Measurements from ENCODE around the gene PHB1. TPM values are rescaled to one million over a fixed set of nuclear protein-coding genes. Genes with fewer than 3 reads are reported as not detected.
A peak's percentile ranks its signal among the peaks of the same experiment; 100 is the strongest.
"Not testable (repeated sequence)": the region's sequence is repeated elsewhere in the genome, so short reads cannot be mapped to it uniquely, and the experiment has no call there.

The PHB1 gene
- total RNA-seq, 1 donor from 2014 or later, result 172 TPM

DNA sequence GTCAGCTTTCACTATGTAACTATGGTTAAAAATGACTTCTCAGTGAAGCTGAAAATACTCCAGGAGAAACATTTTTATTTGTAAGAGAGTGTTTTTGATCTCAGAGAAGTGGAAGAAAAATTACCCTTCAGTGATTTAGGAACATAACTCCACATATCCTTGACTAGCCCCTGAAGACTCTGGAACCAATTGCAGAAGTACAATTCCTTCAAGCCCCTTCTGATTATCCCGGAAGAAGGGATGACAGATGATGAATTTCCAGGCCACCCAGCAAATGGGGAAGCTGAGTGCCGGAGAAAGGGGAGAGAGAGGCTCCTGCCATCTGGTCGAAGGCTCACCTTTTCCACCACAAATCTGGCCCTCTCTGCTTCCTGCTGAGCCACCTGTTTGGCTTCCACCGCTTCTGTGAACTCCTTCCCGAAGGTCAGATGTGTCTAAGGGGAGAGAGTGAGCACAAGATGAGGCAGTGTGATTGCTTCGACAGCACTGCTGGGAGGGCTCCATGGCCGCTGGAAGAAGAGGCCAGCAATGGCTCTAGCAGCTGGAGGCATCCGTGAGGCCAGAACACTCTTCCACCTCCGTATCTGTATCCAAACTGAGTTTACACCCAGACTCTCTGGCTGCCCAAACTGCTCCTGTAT, 8.1 kb downstream of the PHB1 start:
- DNase-seq (ENCODE audit: low spot score), result peak; percentile 39

DNA sequence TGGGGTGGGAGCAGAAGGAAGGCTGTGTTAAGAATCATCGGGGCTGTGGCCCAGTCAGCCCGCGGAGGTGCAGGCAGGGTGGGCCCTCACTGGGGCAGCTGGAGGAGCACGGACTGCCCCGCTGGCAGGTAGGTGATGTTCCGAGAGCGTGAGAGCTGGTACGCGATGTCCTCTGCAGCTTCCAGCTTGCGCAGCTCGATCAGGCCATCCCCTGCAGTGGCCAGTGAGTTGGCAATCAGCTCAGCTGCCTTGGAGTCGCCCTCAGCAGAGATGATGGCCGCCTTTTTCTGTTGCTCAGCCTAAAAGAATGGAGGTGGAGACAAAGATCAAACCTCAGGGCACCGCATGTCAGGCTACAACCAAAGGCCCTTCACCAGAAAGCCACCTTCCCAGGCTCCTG, 9.8 kb downstream of the PHB1 start:
- no peak for DNase-seq (ENCODE audit: low spot score)

DNA sequence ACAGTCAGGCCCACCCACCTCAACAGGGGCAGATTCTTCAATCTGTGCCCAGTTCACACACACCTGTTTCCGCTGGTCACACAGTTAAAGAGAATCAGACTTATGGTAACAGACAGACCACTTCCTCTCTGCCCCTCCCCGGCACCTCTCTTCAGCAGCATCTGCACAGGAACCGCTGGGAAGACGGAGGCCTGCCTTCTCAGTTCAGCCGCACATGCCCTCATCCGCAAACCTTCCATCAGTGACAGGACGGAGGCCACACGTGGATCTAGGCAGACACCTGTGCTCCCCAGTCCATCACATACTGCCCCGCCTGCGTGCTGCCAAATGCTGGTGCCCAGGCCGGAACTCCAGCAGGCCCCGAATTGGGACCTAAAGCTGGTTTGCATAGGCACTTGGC, 10.3 kb downstream of the PHB1 start:
- no peak for DNase-seq (ENCODE audit: low spot score)

DNA sequence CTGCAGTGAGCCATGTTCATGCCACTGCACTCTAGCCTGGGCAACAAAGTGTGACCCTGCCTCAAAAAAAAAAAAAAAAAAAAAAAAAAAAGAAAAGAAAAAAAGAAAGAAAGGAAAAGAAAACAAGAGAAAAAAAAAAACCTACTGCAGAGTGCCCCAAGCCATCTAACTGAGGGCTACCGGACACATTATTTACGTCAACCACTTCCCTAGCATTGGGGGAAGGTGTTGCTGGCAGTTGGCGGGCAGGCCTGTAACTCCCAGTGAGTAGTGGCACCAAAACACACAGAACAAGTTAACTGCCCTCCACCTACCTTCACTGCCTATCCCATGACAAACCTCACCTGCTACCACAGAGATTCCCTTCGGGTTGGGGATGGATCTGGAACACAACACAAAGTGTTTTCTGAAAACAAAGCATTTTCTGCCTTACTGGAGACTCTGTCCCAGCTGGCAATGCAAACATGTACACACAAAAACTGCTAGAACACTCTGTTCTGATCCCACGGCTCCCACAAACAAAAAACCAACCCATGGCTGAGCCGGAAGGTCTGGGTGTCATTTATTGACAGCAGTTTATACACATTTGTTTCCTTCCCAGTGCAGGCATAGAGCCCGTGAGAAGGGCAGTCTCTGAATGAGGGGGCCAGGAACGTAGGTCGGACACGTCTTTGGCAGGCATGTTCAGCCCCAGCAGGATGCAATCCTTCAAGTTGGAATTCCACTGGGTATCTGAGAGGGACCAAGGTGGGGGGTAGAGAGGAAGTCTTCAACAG, 11.0 kb downstream of the PHB1 start:
- no peak for DNase-seq (ENCODE audit: low spot score)

DNA sequence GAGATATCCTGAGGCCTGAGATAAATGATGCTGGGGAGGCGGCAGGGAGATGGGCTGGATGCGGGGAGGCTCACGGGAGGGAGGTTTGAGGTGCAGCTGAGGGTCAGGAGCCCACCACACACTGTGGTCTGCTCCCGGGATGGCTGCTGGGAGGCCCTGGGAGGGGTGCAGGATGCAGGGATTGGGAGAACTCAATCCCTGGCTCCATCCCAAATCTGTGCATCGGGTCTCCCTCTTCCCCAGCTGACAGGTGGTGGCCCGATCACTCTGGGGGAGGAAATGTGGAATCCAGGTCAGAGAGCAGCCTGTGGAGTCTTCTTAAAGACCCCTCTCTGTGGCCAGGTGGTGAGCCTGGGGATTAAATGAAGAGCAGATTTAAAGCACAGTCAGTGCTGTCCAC, 12.0 kb downstream of the PHB1 start:
- no peak for DNase-seq (ENCODE audit: low spot score)

DNA sequence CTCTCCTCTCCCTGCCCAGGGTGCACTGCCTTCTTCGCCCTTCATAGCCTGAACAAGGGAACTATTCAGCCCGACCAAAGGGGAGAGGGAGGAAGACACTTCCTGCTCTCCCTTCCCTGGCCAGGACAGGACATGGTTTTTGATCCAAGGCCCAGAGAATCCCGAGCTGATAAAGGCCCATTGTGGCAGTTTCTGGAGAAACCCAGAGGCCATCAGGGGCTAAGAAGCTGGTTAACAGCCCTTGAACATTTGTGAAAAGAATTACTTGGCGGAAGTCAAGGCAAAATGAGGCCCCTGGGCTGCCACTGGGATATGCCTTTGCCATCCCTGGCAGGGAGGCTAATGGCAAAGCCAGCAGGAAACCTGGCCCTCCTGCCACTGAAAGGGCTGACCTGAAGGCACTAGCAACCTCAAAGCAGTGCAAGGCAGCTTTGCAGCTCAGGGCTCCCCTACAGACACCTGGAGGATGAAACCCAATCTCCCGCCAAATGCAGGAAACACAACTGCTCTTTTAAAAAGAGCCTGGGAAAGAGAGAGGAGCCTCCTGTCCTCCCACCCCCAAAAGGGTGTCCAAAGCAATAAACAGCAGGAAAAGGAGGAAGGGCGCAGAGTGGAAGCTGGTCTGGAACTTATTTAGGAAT, 12.6 kb downstream of the PHB1 start:
- no peak for DNase-seq (ENCODE audit: low spot score)

DNA sequence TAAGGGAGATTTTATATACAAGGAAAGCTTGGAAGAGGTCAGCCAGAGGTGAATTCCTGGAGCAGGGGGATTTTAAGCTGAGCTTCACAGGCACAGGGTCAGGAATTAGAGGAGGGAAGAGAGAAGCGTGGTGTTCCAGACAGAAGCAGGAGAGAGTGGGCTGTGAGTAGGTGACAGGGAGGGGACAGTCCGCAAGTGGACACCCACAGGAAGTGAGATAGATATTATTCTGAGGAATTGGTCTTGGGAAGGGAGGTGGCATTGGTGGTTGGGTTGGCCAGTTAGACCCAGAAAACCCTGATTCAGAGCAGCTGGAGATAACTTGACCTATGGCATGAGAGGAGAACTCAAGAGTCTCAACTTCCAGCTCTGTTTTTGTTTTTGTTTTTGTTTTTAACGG, 14.7 kb downstream of the PHB1 start:
- DNase-seq (ENCODE audit: low spot score), result no peak

DNA sequence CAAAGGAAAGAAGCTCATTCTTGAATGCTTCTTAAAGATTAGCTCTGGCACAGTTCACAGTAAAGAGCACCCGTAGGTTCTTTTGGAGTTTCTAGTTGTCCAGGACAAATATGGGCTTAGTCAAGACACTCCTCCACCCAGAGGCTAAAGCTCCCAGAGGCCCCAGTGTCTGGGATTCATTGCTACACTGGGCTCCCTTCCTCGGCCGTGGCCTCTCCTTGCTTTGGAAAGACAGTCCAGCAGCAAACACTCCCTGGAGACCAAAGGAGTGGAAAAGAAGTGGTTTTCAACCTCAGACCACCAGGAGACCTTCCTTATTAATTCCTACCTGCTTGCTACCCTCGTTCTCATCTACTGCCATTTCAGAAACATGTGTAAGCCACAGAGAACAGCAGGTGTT, 17.1 kb downstream of the PHB1 start:
- DNase-seq (ENCODE audit: low spot score), result no peak

DNA sequence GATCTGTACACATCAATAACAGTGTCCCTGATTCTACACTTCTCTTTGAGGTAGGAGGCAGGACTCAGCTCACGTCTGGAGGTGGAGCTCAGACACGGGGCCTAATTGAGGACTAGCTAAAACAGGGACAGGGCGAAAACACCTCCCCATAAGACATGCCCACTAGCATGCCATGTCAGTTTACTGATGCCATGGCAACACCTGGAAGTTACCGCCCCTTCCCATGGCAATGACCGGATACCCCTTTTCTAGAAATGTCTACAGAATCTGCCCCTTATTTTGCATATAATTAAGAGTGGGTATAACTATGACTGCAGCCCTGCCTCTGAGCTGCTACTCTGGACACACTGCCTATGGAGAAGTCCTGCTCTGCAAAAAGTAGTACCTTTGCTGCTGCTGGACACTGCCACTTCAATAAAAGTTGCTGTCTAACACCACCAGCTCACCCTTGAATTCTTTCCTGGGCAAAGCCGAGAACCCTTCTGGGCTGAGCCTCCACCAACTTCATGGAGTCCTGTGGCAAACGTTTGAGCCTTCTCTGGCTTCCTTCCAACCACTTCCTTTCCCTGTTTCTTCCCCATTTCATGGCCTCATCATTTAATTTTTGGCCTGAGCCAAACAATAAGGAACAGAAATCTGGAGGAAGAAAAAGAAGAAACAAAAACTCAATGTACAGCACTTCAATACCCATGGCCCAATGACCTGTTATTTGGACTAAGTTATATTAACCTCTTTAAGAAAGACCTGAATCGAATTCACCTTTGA, 21.0 kb downstream of the PHB1 start:
- no peak for DNase-seq (ENCODE audit: low spot score)

DNA sequence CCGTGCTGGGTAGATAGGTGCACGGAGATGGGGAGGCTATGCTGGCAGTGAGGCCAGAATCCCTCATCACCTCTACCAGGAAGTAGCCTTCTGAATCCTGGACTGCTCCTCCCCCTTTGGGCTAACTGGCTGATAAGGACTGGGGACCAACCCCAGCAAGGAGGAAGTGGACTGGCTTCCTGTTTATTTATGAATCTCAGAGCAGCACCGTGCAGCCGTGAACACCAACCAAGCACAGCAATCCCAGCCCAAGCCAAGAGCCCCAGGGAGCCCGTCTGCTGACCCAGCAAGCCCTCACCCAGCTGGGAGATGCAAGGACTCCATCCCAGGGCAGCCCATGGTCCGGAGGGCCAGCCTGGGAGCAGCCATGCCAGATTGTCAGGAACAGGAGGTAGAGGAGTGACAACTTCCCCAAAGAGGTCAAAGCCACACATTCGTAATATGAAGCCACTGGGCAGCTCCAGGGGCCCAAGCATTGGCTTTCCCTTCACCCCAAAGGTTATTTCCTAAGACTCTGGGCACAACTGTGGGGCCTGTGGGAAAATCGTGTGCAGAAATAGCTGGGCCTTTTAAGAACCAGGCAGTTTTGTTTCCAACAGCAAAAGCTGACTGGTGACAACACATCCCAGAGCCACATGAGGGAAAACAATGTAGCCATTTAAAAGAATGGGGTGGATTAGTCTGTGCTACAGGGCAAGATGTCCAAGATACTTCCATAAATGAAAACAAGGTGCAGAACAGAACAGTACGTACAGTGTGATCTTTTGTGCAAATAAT, 23.9 kb downstream of the PHB1 start:
- peak; percentile 62 for DNase-seq (ENCODE audit: low spot score)

DNA sequence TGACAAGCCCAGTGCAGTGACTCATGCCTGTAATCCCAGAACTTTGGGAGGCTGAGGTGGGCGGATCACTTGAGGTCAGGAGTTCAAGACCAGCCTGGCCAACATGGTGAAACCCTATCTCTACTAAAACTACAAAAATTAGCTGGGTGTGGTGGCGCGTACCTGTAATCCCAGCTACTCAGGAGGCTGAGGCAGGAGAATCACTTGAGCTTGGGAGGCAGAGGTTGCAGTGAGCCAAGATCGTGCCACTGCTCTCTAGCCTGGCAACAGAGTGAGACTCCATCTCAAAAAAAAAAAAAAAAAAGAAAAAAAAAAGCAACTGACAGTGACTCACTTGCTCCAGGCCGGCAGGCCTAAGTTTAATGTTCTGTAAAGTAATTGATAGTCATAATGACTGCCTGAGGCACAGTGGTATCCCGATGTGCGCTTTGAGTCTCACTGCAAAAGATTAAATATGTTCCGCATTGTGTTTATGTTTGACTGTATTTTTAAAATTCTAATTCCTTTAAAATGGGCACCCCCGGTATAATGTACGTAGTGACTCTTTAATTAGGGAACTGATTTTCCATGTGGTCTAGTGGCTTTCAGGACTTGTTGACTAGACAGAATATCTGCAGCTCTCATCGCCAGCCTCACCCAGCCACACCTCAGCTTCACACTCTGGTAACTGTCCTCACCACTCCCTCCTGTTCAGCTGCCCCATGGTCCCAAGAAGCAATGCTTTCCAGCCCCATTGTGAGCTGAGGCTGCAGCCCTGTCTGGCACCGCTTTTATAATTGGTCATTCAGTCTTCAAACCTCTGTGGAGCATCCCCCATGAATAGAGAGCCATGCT, 25.0 kb downstream of the PHB1 start:
- DNase-seq (ENCODE audit: low spot score), result not testable (repeated sequence)

DNA sequence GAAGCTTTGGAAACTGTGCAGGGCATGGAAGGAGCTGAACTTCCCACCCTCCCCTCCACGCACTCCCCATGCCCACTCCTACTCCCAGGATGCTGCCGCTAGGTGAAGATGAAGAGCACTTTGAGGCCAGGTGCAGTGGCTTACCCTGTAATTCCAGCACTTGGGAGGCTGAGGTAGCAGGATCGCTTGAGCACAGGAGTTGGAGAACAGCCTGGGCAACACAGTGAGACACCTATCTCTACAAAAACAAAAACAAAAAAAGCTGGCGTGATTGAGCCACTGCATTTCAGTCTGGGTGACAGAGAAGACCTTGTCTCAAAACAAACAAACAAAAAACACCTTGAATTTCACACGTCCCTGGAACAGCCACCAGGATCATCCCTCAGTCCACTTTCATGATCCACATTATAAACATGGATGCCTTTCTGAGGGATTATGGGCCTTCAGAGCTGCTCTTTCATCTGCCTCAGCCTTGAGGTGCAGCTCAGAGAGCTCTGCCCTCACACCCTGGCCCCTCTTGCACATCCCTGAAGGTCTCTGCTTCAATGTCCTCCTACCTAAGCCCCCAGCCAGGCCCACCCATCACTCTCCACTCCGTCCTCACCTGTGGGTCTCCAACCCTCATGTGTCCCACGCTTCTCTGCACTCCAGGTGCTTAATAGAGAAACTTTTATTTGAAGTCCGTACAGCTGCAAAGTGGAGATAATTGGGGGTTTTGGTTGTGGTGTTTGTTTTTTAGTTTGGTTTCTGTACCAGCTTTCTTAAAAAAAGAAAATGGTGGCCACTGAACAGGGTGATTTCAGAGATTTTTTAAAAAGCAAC, 25.8 kb downstream of the PHB1 start:
- DNase-seq (ENCODE audit: low spot score), result no peak

DNA sequence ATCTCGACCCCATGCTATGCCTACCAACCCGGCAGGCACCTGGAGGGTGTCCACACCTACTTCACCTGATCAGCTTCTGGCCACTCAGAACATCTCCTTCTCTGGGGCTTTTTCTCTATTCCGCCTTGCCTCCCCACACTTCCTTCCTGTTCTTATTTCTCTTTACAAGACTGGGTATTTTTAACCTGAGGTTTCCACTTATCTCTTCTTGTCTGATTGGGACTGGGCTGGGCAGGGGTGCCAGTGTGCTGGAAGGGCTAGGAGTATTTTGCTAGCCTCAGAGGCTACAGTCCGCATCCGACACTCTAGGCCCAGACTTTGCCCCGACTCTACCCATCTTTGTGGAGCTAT, 26.4 kb downstream of the PHB1 start:
- no peak for DNase-seq (ENCODE audit: low spot score)

DNA sequence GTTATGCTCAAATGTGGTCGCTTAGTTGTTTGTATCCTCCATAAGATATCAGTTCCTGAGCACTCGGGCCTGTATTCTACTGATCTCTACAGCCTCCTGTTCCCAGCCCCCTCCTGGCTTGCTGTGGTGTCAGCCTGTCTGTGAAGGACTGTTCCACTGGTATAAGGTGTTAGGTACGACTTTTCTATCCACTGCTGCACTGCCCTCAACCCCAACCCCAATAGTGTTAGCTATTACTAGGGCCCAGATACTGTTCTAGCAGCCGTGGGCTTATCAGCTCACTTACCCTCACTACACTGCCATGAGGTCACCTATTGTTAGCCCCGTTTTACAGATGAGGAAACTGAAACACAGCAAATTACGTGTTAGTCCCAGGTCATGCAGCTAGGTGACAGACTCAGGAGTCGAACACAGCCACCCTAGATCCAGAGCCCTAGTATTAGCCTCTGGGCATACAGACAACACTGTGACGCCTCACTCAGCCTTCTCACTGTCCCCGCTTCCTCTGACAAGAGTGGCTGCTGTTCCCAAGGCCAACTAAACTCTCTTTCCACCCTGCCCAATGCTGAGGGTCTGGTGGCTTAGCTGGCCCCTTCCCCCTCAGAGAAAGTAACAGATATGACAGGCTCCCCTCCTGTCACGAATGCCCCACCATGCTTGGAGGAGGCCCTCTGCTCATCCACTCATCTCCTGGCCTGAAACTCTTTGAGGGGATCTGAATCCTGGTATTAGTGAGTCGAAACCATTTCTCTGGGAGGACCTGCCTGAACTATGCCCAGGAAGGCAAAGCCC, 27.0 kb downstream of the PHB1 start:
- DNase-seq (ENCODE audit: low spot score), result no peak

DNA sequence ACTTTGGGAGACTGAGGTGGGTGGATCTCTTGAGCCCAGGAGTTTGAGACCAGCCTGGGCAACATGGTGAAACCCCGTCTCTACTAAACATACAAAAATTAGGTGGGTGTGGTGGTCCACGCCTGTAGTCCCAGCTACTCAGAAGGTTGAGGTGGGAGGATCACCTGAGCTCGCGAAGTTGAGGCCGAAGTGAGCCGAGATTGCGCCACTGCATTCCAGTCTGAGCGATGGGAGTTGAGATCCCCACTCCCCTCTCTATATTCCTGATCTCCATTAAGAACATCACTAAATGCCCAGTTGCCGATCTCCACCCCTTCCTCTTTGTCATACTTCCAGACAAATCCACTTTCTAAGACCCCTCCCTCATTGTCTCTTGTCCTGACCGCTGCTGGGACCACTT, 28.3 kb downstream of the PHB1 start:
- no peak for DNase-seq (ENCODE audit: low spot score)

DNA sequence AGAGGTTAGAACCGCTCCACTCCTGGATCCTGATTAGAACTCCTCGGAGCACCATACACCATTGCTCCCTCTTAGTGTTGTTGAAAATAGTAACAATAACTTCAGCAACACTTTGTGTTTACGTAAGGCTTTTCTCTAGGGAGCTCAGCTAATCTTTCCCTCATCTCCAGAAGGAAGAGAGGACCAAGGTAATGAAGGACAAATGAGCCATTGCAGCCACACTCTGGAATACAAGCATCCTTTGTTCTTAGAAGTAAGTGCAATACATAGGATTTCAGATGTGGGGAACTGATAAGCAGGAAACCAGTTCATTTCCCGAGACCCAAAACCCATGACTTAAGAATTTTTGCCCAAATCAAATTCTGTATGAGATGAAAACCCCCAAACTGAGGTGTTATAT, 29.7 kb downstream of the PHB1 start:
- no peak for DNase-seq (ENCODE audit: low spot score)

DNA sequence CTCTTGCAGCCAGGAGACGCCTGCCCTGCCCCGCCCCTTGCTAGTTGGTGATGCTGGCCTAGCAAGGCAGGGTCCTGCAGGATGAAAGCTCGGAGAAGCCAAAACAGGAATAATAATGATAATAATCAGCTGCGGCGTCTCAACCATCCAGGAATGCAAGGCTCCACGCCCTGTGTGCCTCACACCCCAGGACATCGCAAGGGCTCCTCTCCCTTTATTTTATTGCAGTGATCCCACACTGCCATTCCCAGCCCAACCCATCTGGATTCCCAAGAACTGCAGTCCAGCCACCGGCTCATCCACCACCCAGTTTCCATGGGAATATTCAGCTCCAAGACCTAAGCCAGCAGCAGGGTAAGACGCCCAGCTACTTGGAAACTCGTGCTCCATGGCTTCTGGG, 31.6 kb downstream of the PHB1 start:
- DNase-seq (ENCODE audit: low spot score), result no peak

DNA sequence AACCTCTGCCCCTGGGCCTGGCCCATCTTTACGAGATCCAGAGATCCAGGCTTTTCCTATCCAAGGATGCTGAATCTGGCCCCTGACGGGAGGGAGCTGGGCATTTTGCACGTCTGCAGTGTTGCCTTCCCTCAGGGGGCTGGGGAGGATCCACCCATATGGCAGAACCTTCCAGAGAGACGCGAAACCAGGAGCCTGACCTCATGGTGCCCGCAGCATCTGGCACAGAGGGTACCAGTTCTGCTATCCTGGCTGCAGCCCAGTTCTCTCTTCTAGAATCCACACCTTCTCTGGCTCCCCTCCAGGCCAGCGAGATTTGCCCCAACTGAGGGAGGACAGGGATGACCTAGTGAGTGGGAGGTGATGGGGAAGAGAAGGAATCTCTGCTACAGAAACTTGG, 32.1 kb downstream of the PHB1 start:
- no peak for DNase-seq (ENCODE audit: low spot score)

DNA sequence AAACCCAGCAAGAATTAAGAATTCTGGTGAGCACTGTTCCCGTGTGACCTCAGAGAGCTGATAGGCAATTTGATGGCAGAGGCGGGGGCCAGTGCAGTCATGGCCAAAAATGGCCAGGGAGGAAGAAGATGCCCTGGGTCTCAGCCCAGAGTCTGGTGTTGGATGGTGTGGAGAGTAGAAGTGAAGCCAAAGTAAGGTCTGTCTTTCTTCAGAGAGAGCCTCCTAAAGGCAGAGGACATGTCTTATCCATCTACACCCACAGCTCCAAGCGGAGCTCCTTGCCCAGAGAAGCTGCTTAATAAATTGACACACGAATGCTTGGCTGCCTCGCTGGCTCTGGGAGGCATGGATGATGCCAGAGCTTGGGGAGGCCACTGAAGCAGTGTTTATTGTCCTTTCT, 32.9 kb downstream of the PHB1 start:
- no peak for DNase-seq (ENCODE audit: low spot score)

Measured in ureter (tissue), 1 donor.